ENCODE data around the gene BRD7.

GRCh38 chr16:50296807-50297206, 72.0 kb downstream of the BRD7 start:
- TF ChIP-seq CTCF (IDR thresholded peaks at IDR 0.05) = no peak
- no peak for TF ChIP-seq POLR2A (IDR thresholded peaks at IDR 0.05)

Data from right lobe of liver (tissue), 4 donors.